GM18526 (cell line): ENCODE data around the gene TMEM11.

Experiments
- POLR2A ChIP-seq: IDR thresholded peaks from 3 replicates; pipeline ENCODE4 v1.6.1; 2011; ENCODE audit not compliant: insufficient read length; ENCODE audit errors: extremely low read depth

Gene TMEM11

DNA sequence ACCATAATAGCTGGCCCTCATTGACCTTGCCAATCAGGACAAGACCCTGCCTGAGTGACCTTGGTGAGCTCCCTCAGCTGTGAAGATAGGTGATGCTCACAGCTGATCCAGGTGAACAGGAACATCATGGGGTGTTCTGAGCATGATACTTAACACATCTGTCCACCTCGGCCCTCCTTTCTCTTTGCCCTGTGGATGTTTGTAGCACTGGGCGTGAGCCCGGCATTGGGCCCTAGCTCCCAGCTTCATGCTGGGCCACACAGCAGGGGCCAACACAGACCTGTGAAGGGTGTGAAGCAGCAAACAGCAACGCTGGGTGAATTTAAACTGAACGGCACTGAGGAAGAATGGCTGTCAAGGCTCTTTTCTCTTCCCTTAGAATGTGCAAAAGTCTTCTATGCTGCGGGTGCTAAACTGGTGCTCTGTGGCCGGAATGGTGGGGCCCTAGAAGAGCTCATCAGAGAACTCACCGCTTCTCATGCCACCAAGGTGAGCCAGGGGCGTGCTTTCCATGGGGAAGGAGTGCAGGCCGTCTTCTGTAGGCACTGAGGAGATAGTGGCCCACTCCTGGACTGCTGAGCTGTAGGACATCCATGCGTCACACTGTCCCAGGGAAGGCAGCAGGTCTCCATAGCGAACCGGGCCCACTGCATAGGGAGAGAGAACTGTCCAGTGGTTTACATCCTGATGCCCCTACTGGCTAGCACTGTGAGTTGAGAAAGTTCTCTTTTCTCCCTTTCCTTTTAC is 35.9 kb downstream of the TMEM11 start:
- no peak for TF ChIP-seq POLR2A

DNA sequence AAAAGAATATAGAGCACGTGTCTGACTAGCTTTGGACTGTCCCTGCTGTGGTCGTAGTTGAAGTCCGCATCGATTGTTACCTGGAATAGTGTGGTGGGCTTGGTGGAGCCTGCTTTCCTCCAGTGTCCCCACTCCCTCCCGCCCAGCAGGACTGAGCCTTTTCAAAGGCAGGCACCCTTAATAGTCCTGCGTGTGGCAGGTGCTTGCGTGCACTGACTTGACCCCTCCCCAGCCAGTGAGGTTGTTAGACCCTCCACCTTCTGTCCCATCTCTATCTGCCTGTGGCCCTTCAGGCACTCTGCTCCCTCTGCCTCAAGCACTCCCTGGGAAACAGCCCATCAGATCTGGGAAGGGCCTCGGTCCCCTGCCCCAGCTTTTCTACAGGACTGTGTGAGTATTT is 36.6 kb downstream of the TMEM11 start:
- no peak for TF ChIP-seq POLR2A

DNA sequence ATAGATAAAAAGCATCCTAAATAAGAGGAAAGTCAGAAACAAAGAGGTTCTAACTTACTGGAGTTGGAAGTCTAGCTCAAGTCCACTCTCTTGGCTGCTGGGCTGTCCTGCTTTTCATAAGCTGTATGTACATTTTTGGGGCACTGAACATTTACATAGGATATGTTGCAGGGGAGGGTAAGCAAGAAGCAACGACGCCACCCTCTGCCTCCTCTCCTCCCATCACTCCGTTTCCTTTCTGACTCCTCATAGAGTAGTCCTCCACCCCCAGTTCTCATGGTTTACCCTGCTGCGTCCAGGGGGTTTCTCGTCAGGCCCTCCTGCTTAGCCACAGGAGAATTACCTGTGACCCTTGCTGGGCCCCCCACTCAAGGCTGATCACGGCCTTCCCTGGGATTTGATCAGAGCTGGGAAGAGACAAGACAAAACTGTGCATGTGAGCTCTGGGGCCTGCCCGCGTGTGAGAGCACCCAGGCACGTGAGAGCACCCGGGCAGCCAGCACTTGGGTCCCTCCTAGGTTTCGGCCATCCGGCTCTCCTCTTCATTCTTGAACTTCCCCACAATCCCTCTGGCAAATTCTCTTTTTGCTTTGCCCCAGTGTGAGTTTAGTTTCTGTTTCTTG is 37.1 kb downstream of the TMEM11 start:
- TF ChIP-seq POLR2A = no peak

DNA sequence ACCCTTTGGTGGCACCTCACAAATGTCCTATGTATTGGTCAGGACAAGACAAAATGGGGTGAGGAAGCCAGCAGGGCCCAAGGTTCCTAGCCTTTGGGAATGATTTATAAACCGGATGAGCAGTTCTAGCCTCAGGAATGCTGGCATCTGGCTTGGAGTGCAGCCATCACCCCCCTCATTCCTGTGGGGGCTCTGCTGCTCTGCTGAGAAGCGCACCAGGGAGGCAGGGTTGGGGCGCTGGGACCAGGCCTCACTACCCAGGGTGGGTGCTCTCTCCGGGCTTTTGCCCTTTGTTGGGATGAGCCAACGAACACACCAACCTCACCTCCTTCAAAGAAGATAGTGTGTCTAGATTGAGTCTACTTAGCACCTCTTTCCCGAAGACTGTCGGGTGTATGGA is 39.2 kb downstream of the TMEM11 start:
- TF ChIP-seq POLR2A = no peak

DNA sequence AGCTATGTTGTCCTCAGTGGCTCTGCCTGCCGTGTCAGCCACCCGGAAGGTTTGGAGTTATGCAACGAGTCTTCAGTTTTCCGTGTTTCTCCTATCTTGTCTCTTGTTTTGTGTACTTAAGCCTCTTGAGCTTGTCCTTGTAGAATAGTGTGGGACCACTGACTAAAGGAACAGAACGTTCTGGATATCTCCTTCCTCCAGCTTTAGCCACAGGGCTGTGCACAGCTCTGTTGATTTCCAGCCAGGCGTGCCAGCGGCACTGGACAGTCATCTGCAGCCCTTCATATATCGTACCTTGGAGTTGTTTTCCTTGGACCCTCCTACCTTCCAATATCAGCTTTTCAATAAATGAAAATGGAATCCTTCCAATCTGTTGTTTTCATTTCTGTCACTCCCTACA is 39.8 kb downstream of the TMEM11 start:
- no peak for TF ChIP-seq POLR2A

DNA sequence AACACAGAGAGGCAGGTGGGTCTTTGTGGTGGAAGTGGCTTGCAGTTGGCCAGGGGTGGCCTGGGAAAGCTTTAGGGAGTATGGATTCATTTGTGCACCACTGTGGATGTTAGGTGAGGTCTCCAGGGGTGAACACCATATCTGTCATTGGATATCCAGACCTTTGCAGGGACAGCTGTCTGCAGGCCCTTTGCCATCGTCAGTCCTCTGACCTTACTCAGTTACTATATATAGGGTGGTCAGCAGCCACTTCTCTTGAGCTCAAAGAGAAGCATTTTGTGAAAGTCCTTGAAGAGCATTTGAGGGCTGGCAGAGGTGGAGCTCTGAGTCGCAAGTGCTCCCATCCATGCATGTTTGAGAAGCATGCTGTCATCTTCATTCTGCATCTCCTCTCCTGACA is 40.4 kb downstream of the TMEM11 start:
- no peak for TF ChIP-seq POLR2A

DNA sequence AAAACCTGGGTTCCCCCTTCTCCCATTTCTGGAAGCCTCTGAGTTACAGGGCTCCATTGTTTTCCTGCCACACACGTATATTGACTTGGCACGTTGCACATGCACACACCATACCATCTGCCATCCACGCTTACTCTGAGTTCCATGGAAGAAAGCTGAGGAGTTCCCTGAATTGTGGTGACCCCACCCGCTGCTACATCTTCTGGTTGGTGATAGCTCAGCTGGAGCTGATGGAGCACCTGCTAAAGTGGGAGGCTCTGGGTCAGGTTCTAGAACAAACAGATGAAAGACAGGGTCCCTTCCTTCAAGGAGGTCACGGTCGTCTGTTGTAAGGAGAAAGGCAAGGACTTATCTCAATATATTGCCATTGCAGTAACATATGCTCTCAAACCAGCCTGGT is 41.1 kb downstream of the TMEM11 start:
- TF ChIP-seq POLR2A = no peak

DNA sequence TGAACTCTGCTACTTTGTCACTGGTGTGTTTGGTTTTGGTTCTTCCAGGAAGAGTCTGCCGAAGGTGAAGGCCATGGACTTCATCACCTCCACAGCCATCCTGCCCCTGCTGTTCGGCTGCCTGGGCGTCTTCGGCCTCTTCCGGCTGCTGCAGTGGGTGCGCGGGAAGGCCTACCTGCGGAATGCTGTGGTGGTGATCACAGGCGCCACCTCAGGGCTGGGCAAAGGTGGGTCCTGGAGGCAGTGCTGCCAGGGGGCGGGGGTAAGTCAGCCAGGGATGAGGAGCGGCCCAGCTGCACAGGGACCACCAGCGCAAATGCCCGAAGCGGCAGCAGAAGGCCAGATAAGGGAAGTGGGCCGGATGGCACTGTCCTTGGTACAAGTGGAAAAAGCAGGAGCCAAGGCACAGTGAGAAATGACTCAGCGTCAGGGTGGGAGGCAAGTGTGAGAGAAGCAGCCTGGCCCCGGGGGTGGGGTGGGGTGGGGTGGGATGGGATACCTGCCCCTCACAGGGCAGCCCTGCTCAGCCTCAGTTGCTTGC is 41.9 kb downstream of the TMEM11 start:
- no peak for TF ChIP-seq POLR2A

DNA sequence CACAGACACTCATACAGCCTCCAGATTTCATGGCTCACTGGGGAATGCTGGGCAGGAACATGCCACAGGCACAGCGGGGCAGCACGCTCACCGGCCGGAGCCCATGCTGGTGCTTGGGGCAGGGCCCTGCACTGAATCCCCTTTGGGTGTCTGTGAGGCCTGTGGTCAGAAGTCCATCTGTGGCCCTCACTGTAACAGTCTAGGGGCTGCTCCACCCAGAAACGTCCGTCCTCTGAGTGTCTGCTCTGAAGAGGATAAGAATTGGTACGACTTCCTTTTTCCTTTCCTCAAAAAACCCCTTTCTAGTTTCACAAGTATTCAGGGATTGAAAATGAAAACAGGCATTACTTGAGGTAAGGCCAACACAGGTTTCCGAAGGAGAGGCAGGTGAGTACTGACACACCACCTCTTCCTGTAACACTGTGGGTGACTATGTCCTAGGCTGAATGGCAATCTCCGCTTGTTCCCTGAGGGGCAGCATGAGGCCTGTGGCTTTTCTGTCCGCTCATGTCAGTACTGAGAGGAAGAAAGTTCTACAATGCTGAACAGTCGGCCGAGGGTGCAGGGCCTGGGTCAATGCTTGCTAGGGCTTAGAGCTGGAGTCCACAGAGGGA is 42.5 kb downstream of the TMEM11 start:
- TF ChIP-seq POLR2A = no peak

DNA sequence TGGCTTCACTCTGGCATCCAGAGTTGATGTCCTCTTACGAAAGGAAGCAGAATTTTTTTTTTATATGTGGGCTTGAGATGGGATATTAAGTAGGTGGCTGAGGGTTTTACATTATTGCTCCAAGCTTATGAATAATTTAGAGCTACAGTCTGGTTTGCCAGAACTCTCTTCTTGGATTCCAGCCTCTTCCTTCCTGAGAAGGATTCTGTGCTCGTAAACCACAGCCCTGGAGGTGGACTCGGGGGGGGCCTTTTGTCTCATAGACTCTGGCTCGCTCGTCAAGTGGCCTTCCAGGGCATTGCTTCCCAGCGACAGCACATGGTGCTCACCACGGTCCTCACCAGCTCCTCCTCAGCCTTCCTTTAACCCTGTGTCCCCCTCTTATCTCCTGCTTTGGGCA is 43.2 kb downstream of the TMEM11 start:
- TF ChIP-seq POLR2A = no peak

DNA sequence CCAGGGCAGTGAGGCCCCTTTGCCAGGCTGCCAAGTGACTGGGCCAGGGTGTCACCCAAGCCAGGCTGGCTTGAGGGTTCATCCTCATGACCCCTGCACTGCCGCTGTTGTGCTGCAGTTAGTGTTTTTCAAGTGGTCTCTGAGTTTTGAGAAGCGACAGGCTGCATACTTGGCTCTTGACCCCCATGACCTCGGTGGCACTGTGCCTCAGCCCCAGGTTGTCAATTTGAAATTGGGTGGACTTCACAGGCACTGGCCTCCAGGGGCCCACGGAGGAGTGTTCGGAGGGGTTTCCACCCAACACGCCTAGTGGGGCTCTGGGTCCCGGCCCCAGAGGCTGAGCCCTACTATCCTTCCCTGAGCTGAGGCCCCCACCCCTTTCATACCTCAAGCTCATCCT is 44.5 kb downstream of the TMEM11 start:
- no peak for TF ChIP-seq POLR2A

DNA sequence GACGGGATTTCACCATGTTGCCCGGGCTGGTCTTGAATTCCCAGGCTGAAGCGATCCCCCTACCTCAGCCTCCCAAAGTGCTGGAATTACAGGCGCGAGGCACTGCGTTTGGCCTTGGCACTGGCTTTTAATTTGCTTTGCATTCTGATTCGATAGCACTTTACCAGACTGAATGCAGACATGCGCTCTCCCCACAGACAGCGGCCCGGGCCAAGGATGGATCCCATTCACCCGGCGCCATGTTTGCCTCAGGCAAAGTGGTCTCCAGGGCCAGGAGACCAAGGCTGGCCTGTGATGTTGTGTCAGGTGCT is 45.5 kb downstream of the TMEM11 start:
- TF ChIP-seq POLR2A = no peak

DNA sequence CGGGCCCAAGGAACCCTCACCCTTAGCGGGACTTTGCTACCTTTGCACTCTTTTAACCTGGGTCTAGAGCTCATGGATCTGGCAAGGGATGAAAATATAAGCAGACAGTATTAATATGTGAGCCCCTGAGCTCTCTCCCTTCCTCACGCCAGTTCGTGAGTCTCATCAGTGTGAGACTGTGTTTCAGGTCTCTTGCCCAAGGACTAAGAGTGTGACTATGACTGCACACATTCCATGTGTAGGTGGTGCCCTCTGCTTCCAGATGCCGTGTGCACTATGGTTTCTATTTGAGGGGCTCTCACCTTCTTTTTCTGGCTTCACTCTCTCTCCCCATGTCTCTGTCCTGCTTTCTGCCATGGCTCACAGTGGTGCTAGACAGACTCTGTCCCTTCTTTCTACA is 46.7 kb downstream of the TMEM11 start:
- no peak for TF ChIP-seq POLR2A

DNA sequence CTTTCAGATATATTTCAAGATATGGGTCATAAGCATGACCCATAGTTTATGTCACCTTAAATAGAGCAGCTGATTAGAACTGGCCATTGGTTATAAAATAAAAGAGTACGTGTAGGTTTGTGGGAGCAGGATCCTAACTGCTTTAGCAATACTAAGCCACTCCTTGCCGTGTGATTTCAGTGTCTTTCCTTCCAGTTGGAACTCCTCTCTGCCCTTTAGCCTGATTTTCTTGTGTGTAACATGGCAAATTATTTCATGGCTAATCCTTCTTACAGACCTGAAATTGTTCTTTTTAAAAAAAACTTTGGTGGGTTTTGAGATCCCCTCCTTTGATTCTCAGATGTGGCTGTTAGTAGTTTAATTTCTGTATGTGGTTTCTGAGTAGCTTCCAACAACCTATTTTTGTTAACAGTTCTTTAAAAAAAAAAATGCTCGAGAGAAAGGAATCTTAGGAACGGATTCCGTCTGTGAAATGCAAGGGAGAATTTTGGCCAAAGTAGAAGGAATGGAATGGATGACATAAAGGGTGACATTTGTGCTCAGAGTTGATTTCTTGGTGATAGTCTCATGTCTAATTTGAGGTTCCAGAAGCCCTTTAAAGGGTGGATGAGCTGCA is 47.3 kb downstream of the TMEM11 start:
- TF ChIP-seq POLR2A = no peak

DNA sequence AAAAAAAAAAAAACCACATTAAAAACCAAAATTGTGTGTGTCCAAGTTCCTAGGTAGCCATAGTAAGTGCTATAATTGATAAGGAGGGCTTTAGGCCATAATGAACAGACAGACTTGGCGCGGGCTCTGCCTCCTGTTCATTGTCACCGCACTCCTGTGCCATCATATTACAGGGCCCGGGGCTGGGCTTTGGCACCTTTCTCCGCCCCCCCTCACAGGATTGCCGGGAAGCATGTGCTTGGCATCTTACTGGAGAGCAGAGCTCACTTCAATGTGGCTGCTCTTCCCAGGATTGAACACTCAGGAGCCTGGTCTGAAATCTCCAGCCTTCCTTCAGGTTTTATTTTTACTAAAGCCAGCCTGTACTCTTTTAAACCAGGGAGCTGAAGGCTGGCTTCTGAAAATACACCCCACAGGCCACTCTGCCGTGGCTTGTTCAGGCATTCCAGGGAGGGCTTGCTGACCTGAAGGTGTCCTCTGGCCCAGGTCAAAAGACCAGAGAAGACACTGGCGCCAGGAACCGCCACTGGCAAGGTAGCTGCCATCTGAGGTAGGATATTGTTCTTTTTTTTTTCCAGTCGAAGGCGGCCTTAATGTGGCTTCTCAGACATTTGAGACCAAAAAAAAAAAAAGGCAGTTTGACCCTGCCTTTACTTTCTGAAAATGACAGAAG is 47.9 kb downstream of the TMEM11 start:
- TF ChIP-seq POLR2A = no peak
